CD14-positive monocyte (primary cell): ENCODE data around the gene KMT2C. TPM values are rescaled to one million over a fixed set of nuclear protein-coding genes. Genes with fewer than 3 reads are reported as not detected.

Experiments used
- DNase-seq, 3 donors: peaks; one replicate each; pipeline ENCODE4 v3.0.0-alpha.2; 2011 to 2022
- H2AFZ ChIP-seq: 2 replicates; pipeline ENCODE4 v1.6.0; 2012; ENCODE audit warnings: mild to moderate bottlenecking, low read depth, low read length, inconsistent platforms; ENCODE audit not compliant: insufficient read depth, poor library complexity, severe bottlenecking
- H3K27ac ChIP-seq, 2 donors: 1 replicate in 1 of 2; 2 replicates in 1 of 2; pipeline ENCODE4 v1.5.1; 2012 to 2013; ENCODE audit warnings: low read length in 2 of 2, control low read depth in 1 of 2, inconsistent platforms in 1 of 2, low read depth in 1 of 2, mild to moderate bottlenecking in 1 of 2
- H3K27me3 ChIP-seq, 2 donors: one replicate each; pipeline versions ENCODE4 v1.6.0 to v1.6.1; 2011 to 2013; ENCODE audit warnings: low read length in 2 of 2; ENCODE audit not compliant: control insufficient read depth in 2 of 2, insufficient read depth in 2 of 2
- H3K36me3 ChIP-seq, 2 donors: replicated peaks in 1 of 2; 1 replicate in 1 of 2; 2 replicates in 1 of 2; pipeline versions ENCODE4 v1.5.1 to v1.6.1; 2012 to 2013; ENCODE audit warnings: low read length in 2 of 2, control low read depth in 1 of 2, inconsistent platforms in 1 of 2, mild to moderate bottlenecking in 1 of 2; ENCODE audit not compliant: insufficient read depth in 2 of 2, control insufficient read depth in 1 of 2
- H3K4me1 ChIP-seq, 2 donors: 1 replicate in 1 of 2; 2 replicates in 1 of 2; pipeline versions ENCODE4 v1.5.1 to v1.6.1; 2012 to 2013; ENCODE audit warnings: low read length in 2 of 2, control low read depth in 1 of 2, inconsistent platforms in 1 of 2, mild to moderate bottlenecking in 1 of 2, moderate library complexity in 1 of 2; ENCODE audit not compliant: insufficient read depth in 2 of 2, control insufficient read depth in 1 of 2
- H3K4me2 ChIP-seq: replicated peaks from 2 replicates; pipeline ENCODE3; 2012; ENCODE audit warnings: low read length, moderate library complexity, mild to moderate bottlenecking; ENCODE audit not compliant: poor library complexity, severe bottlenecking; ENCODE audit errors: extremely low read depth
- H3K4me3 ChIP-seq, 3 experiments: fragments of 200-600 bp in 1 of 3; sonication (generic) in 1 of 3; replicated peaks in 1 of 3; 1 replicate in 2 of 3; 2 replicates in 1 of 3; pipeline ENCODE4 v1.5.1; 2011 to 2013; ENCODE audit warnings: low read length in 3 of 3, mild to moderate bottlenecking in 3 of 3, control low read depth in 2 of 3, low read depth in 2 of 3, inconsistent platforms in 1 of 3, moderate library complexity in 1 of 3
- H3K79me2 ChIP-seq: 2 replicates; pipeline ENCODE4 v1.6.0; 2012; ENCODE audit warnings: mild to moderate bottlenecking, control low read depth, inconsistent platforms, low read length, moderate library complexity; ENCODE audit not compliant: insufficient read depth
- H3K9ac ChIP-seq: 2 replicates; pipeline ENCODE4 v1.6.0; 2017; ENCODE audit warnings: low read length, mild to moderate bottlenecking; ENCODE audit not compliant: insufficient read depth, poor library complexity, severe bottlenecking
- H3K9me3 ChIP-seq, 2 donors: replicated peaks in 1 of 2; 1 replicate in 1 of 2; 2 replicates in 1 of 2; pipeline versions ENCODE4 v1.5.1 to v1.6.1; 2012 to 2013; ENCODE audit warnings: low read length in 2 of 2, control low read depth in 1 of 2; ENCODE audit not compliant: control insufficient read depth in 1 of 2, insufficient read depth in 1 of 2
- H4K20me1 ChIP-seq: 2 replicates; pipeline ENCODE4 v1.6.0; 2012; ENCODE audit warnings: mild to moderate bottlenecking, low read length, control low read depth, moderate library complexity; ENCODE audit not compliant: insufficient read depth
- H3K27ac Mint-ChIP-seq, 7 donors: one replicate each; pipeline ENCODE4 v1.8.0; 2020; ENCODE audit warnings: mild to moderate bottlenecking in 7 of 7, mixed read lengths in 7 of 7, moderate library complexity in 6 of 7, inconsistent platforms in 2 of 7
- H3K27me3 Mint-ChIP-seq, 3 donors: one replicate each; pipeline ENCODE4 v1.8.0; 2021 to 2022; ENCODE audit warnings: low read depth in 3 of 3, mild to moderate bottlenecking in 3 of 3, mixed read lengths in 3 of 3, moderate library complexity in 3 of 3, inconsistent platforms in 1 of 3
- H3K36me3 Mint-ChIP-seq, 2 donors: one replicate each; pipeline ENCODE4 v1.8.0; 2020; ENCODE audit warnings: mixed read lengths in 2 of 2, inconsistent platforms in 1 of 2, mild to moderate bottlenecking in 1 of 2
- H3K4me1 Mint-ChIP-seq: one replicate; pipeline ENCODE4 v1.8.0; 2020; ENCODE audit warnings: mild to moderate bottlenecking, mixed read lengths
- H3K4me3 Mint-ChIP-seq, 2 donors: one replicate each; pipeline ENCODE4 v1.8.0; 2020; ENCODE audit warnings: mild to moderate bottlenecking in 2 of 2, mixed read lengths in 2 of 2, moderate library complexity in 1 of 2
- H3K9me3 Mint-ChIP-seq, 7 donors: one replicate each; pipeline ENCODE4 v1.8.0; 2020 to 2022; ENCODE audit warnings: mixed read lengths in 7 of 7, mild to moderate bottlenecking in 6 of 7, moderate library complexity in 6 of 7, inconsistent platforms in 2 of 7
- WGBS: methylation state at CpG from one replicate; pipeline ENCODE4 v1.1.5; 2013; ENCODE audit warnings: missing lambda C conversion rate; ENCODE audit not compliant: insufficient coverage; 5-methylcytosine and 5-hydroxymethylcytosine counted together
- intact Hi-C, 2 donors: fragments of 100-400 bp; cut with micrococcal nuclease; formaldehyde crosslinking; loops; one replicate each; pipeline versions ENCODE4 v1.15.0 to v1.15.1; 2023
- polyA plus RNA-seq, 3 donors: library from polyadenylated mRNA; depleted of rRNA in 1 of 3; unstranded in 2 of 3; stranded (reverse) in 1 of 3; fragments of 300-500 nt in 2 of 3; fragments of >200 nt in 1 of 3; fragmentation: Illumina TruSeq in 2 of 3; gene quantifications; 1 replicate in 2 of 3; 2 replicates in 1 of 3; pipeline ENCODE4 v1.2.3, GENCODE V29; 2012 to 2021
- TF ChIP-seq, protein P1 (sequence below): fragments of 200-600 bp; IDR thresholded peaks from one replicate; pipeline ENCODE4 v1.8.0; 2022; ENCODE audit warnings: antibody characterized with exemption, mild to moderate bottlenecking

KMT2C gene
- polyA plus RNA-seq, 3 donors = 4.5 to 26.1 (median 7.3) TPM

DNA sequence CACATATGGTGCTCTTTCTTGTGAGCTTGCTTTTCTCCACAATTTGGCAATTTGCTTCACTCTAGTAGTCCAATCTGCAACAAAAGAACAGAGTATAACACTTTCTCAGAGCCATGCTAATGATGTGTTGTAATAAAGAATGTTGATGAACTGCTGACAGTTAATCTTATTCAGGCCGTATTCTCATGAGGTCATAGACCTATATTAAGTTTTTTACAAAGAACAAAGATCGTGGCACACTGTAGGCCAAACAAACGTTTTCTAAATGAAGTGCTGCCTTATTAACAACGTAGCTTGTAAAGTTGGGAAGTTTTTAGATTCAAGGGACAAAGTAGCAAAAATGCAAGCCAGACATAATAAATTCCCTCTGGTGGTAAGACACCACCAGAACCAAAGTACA lies 250.2 kb downstream of the KMT2C start:
- no CpG with 5 or more reads among the region's 4 CpGs for WGBS
- no peaks in the 10 kb centered on the region for H3K27me3 Mint-ChIP-seq
- Histone ChIP-seq H3K36me3 (peaks cover 79 to 99% of the 10 kb centered on the region in 2 donors), H3K4me2 (no peak overlapping the region), H3K79me2 (no peaks in the 10 kb centered on the region), H3K4me3 (no peak overlapping the region), H3K9me3 (no peaks in the 10 kb centered on the region), H4K20me1 (peaks cover 9% of the 10 kb centered on the region), H3K27me3 (no peaks in the 10 kb centered on the region), H2AFZ (no peak overlapping the region), H3K9ac (no peak overlapping the region), H3K27ac (no peak overlapping the region), H3K4me1 (no peaks in the 10 kb centered on the region)
- peaks cover 71 to 87% of the 10 kb centered on the region in 2 donors for H3K36me3 Mint-ChIP-seq
- H3K9me3 Mint-ChIP-seq = no peaks in the 10 kb centered on the region
- TF ChIP-seq, protein P1, sequence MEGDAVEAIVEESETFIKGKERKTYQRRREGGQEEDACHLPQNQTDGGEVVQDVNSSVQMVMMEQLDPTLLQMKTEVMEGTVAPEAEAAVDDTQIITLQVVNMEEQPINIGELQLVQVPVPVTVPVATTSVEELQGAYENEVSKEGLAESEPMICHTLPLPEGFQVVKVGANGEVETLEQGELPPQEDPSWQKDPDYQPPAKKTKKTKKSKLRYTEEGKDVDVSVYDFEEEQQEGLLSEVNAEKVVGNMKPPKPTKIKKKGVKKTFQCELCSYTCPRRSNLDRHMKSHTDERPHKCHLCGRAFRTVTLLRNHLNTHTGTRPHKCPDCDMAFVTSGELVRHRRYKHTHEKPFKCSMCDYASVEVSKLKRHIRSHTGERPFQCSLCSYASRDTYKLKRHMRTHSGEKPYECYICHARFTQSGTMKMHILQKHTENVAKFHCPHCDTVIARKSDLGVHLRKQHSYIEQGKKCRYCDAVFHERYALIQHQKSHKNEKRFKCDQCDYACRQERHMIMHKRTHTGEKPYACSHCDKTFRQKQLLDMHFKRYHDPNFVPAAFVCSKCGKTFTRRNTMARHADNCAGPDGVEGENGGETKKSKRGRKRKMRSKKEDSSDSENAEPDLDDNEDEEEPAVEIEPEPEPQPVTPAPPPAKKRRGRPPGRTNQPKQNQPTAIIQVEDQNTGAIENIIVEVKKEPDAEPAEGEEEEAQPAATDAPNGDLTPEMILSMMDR = no peak
- H3K4me1 Mint-ChIP-seq = no peaks in the 10 kb centered on the region
- no peak overlapping the region for H3K4me3 Mint-ChIP-seq
- H3K27ac Mint-ChIP-seq = no peak overlapping the region
- no peak for DNase-seq
- intact Hi-C loops = no loop called here

- Histone ChIP-seq H4K20me1 (peaks cover 25% of the 10 kb centered on the region), H3K27me3 (no peaks in the 10 kb centered on the region), H3K9ac (no peak overlapping the region), H3K79me2 (no peaks in the 10 kb centered on the region), H3K4me1 (no peaks in the 10 kb centered on the region), H3K4me3 (no peak overlapping the region), H3K4me2 (no peak overlapping the region), H3K9me3 (no peaks in the 10 kb centered on the region), H3K27ac (peak overlapping the region in 1 of 2 donors; percentile 34), H2AFZ (no peak overlapping the region), H3K36me3 (peaks cover 90 to 100% of the 10 kb centered on the region in 2 donors)
- no peaks in the 10 kb centered on the region for H3K4me1 Mint-ChIP-seq
- TF ChIP-seq, protein P1 = no peak
- H3K4me3 Mint-ChIP-seq = no peak overlapping the region
- H3K27ac Mint-ChIP-seq = no peak overlapping the region
- peaks cover 78 to 95% of the 10 kb centered on the region in 2 donors for H3K36me3 Mint-ChIP-seq
- WGBS = 100% methylated on average over 1 of the region's 1 CpG
- intact Hi-C loops = no loop called here
- no peak for DNase-seq
- no peaks in the 10 kb centered on the region for H3K9me3 Mint-ChIP-seq
- H3K27me3 Mint-ChIP-seq = no peaks in the 10 kb centered on the region
Measured at GRCh38 chr7:152180587-152180986, 255.2 kb downstream of the KMT2C start.
